HG02588 (cell line): ENCODE measurements around the gene SPON2.

Experiments
- ATAC-seq: cut with Tn5 transposase; IDR thresholded peaks from one replicate; pipeline ENCODE4 v1.9.1; 2021; ENCODE audit warnings: mild to moderate bottlenecking, moderate library complexity; ENCODE audit not compliant: unreplicated experiment

SPON2 gene

GRCh38 chr4:1208970-1209704 is 36.8 kb upstream of the SPON2 start:
- no peak for ATAC-seq

- no peak for ATAC-seq
Observed at GRCh38 chr4:1208266-1208961, 36.0 kb upstream of the SPON2 start.

GRCh38 chr4:1207603-1208265 is 35.4 kb upstream of the SPON2 start:
- ATAC-seq: no peak

- ATAC-seq: no peak
Observed at GRCh38 chr4:1207157-1207470, 34.7 kb upstream of the SPON2 start.

GRCh38 chr4:1206299-1207156 is 34.1 kb upstream of the SPON2 start:
- no peak for ATAC-seq

GRCh38 chr4:1205586-1206298 is 33.4 kb upstream of the SPON2 start:
- ATAC-seq: no peak

- ATAC-seq: no peak
Observed at GRCh38 chr4:1204828-1205585, 32.6 kb upstream of the SPON2 start.

- no peak for ATAC-seq
Observed at GRCh38 chr4:1204286-1204827, 32.0 kb upstream of the SPON2 start.

- no peak for ATAC-seq
Observed at GRCh38 chr4:1203026-1203616, 30.7 kb upstream of the SPON2 start.

- ATAC-seq: no peak
Observed at GRCh38 chr4:1202526-1203011, 30.2 kb upstream of the SPON2 start.

GRCh38 chr4:1201851-1202525 is 29.6 kb upstream of the SPON2 start:
- ATAC-seq: no peak

GRCh38 chr4:1200425-1201035 is 28.1 kb upstream of the SPON2 start:
- ATAC-seq: no peak

- no peak for ATAC-seq
Observed at GRCh38 chr4:1199556-1200331, 27.4 kb upstream of the SPON2 start.

- no peak for ATAC-seq
Observed at GRCh38 chr4:1198098-1198844, 25.9 kb upstream of the SPON2 start.

- ATAC-seq: no peak
Observed at GRCh38 chr4:1196421-1197183, 24.2 kb upstream of the SPON2 start.

- ATAC-seq: no peak
Observed at GRCh38 chr4:1195891-1196401, 23.6 kb upstream of the SPON2 start.
